Measurements from ENCODE around the gene C15orf62. TPM values are rescaled to one million over a fixed set of nuclear protein-coding genes. Genes with fewer than 3 reads are reported as not detected.

C15orf62 gene
- total RNA-seq, 4 donors from 2014 or later: 31.2 to 58.4 (median 40.2) TPM

GRCh38 chr15:40756938-40757337, 12.8 kb upstream of the C15orf62 start:
- no peak for TF ChIP-seq CTCF (IDR thresholded peaks at IDR 0.05)
- no peak for TF ChIP-seq POLR2A (IDR thresholded peaks at IDR 0.05)
- no peak overlapping the region for H3K4me3 ChIP-seq (ENCODE audit: low read depth, poor library complexity, severe bottlenecking)
- intact Hi-C loops (cut with DNase I; ENCODE audit: low total_unique reads): no loop called here
- WGBS, 2 donors: 40 to 42% methylated on average over 6 of the region's 6 CpGs
- DNase-seq (ENCODE audit: low spot score in 2 of 2): no peak

- TF ChIP-seq CTCF (IDR thresholded peaks at IDR 0.05) (no peak), POLR2A (IDR thresholded peaks at IDR 0.05) (no peak)
These were observed 9.8 kb upstream of the C15orf62 start for GRCh38 chr15:40759961-40760360.

GRCh38 chr15:40762919-40763800, 6.6 kb upstream of the C15orf62 start:
- H3K4me3 ChIP-seq (ENCODE audit: low read depth, poor library complexity, severe bottlenecking): peak overlapping the region; percentile 11
- intact Hi-C loops (cut with DNase I; ENCODE audit: low total_unique reads): no loop called here
- WGBS, 2 donors: 27 to 31% methylated on average over 55 of the region's 55 CpGs
- TF ChIP-seq CTCF (IDR thresholded peaks at IDR 0.05) (no peak), POLR2A (IDR thresholded peaks at IDR 0.05) (no peak)
- DNase-seq (ENCODE audit: low spot score in 2 of 2): peak; percentile 58 to 95

More at GRCh38 chr15:40759961-40760360, 9.8 kb upstream of the C15orf62 start:
- 89 to 94% methylated on average over 5 of the region's 5 CpGs for WGBS, 2 donors
- intact Hi-C loops (cut with DNase I; ENCODE audit: low total_unique reads): no loop called here
- no peak overlapping the region for H3K4me3 ChIP-seq (ENCODE audit: low read depth, poor library complexity, severe bottlenecking)
- no peak for DNase-seq (ENCODE audit: low spot score in 2 of 2)

- intact Hi-C loops (cut with DNase I; ENCODE audit: low total_unique reads): no loop called here
- peak; percentile 63 to 96 for DNase-seq (ENCODE audit: low spot score in 2 of 2)
- WGBS, 2 donors: 0% methylated on average over 26 to 35 of the region's 75 CpGs
These were observed 5.8 kb upstream of the C15orf62 start, which contains the start of gene GCHFR for GRCh38 chr15:40763801-40764628. GCHFR (plus strand) TSS chr15:40764068; CDS start chr15:40764181, 113 bp downstream.

More at GRCh38 chr15:40763801-40764628, 5.8 kb upstream of the C15orf62 start, which contains the start of gene GCHFR:
- peak within 1 kb of the TSS; percentile 11 for H3K4me3 ChIP-seq (ENCODE audit: low read depth, poor library complexity, severe bottlenecking)
- TF ChIP-seq POLR2A (IDR thresholded peaks at IDR 0.05): no peak
- TF ChIP-seq CTCF (IDR thresholded peaks at IDR 0.05): no peak

Measured in lower leg skin (tissue), 4 donors.